Right ventricle myocardium superior (tissue), 1 donor: ENCODE data around the gene SLC16A5. TPM values are rescaled to one million over a fixed set of nuclear protein-coding genes. Genes with fewer than 3 reads are reported as not detected.

Experiments used
- ATAC-seq: fragments of 200-7000 bp; cut with Tn5 transposase; one replicate; pipeline ENCODE4 v1.9.1; 2020; ENCODE audit warnings: mild to moderate bottlenecking; ENCODE audit not compliant: poor library complexity
- DNase-seq: peaks from one replicate; pipeline ENCODE4 v3.0.0-alpha.2; 2020
- intact Hi-C: fragments of 100-400 bp; cut with DNase I; formaldehyde crosslinking; loops from one replicate; pipeline ENCODE4 v1.11.2; 2022
- total RNA-seq: library from RNA; stranded (reverse); fragmentation: NEBNext Ultra II Directional; extraction: Animal tissue kit (Norgen Biotek cat#: 25700); gene quantifications from one replicate; pipeline ENCODE4 v1.2.1, GENCODE V29; 2021
- donor health status: DM: no; HTN: yes; CAD: no; lungs with severe emphysema.

The SLC16A5 gene
- total RNA-seq, 1 donor from 2014 or later = 6.5 TPM

DNA sequence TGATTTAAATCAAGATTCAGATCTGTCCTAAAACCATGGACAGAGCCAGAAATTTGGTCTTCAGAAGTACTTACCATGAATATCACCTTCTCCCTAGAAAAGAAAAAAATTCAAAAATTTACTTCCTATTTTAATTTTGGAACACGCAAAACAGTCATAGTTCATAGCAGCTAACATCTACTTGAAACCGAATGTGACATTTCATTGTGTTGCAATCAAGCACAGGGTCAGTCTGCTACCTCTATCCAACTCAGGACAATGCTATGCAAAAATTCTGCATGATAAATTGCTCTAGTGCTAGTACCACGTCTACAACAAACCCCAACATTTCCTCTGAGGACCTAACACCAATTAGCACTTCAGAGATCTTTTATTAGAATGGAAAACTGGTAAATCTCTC is 58.8 kb downstream of the SLC16A5 start:
- ATAC-seq = no peak
- intact Hi-C loops = no loop called here
- DNase-seq = no peak

DNA sequence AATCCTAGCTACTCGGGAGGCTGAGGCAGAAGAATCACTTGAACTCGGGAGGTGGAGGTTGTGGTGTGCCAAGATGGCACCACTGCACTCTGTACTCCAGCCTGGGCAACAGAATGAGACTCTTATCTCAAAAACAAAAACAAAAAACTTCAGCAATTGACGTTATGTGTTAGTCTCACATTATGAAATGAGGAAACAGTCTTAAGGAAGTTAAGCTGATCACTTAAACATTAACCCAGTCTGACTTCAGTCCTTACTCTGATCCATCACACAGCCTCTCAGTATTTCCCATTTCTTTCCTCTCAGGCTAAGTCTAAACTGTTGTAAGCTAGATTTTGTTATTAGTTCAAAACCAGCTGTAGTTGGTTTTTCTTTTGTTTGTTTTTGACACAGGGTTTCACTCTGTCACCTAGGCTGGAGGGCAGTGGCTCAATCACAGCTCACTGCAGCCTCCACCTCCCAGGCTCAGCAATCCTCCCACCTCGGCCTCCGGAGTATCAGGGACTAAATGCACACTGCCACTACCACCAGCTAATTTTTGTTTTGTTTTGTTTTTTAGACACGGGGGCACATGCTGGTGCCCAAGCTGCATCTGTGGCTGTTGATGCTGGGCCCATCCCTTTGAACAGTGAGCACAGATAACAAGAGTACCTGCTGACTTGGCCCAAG is 60.3 kb downstream of the SLC16A5 start:
- DNase-seq (no peak), ATAC-seq (no peak)
- intact Hi-C loops = no loop called here

DNA sequence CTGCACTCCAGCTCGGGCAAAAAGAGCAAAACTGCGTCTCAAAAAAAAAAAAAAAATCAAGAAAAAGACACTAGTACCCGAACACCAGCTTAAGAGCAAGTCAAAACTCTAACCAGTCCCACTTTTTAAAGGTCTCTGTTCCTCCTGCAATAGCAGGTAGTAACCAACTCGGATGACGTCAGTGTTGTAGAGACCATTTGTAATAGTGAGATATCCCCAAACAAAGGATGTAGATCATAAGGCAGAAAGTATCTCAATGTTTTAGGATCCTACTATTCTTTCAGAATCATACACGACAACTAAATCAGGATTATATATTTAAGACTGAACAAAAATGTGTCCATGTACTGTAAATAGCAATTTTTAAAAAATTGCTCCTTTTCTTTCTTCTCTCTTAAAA is 64.2 kb downstream of the SLC16A5 start:
- intact Hi-C loops = no loop called here
- DNase-seq (no peak), ATAC-seq (no peak)

DNA sequence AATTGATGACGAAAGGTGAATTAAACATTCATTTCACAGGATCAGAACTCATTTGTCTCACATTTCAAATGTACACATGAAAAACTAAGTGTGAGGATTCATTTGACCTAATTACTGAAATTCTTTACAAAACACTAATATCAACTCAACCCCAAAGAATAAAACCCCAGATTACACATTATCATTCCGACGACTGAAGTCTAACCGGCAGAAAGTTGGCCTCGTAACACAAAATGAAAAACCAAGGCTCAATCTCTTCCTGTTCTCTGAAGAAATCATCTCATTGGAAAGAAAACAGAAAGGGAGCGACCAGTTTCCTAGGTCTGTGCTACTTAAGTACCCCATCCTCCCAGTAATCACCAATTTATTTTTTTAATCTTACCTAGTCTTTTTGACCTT is 64.8 kb downstream of the SLC16A5 start:
- intact Hi-C loops = no loop called here
- ATAC-seq = no peak
- DNase-seq = no peak

DNA sequence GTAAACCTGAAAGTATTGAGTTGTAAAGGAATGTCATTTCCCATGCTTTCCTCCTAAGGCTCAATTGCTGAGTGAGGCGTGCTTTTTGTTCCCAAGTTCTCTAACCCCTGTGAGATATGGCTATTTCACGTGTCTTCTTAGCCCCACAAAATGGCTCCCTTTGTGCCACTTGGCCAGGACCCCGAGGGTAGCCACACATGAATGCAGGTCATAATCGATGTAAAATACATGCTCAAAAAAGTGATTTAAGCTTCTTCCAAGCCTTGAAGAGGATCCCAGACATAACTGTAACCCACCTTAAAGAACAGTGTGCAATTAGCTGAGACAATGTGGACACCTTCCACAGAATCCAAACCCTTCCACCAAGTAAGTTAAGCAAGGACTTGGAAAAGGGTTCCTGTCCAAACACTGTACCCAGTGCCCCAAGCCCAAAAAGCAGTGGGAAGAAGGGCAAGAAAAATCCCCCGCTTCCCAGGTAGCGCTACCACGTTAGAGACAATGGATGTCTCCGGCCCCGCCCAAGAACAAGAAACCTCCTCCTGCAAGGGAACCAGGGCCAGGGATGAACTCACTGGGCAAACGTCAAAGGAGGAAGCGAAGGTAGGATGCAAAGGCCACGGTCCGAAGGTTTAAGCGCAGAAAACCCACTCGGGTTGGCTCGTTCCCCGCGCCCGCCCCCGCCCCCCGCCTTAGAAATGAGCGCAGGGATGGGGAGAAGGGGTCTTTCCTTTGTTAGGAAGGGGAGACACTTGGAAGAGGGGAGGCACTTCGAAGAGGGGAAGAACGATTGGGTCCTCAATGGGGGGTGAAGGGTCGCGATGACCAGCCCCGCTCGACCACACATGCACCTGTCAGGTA is 65.4 kb downstream of the SLC16A5 start:
- intact Hi-C loops = no loop called here
- DNase-seq = no peak
- no peak for ATAC-seq

DNA sequence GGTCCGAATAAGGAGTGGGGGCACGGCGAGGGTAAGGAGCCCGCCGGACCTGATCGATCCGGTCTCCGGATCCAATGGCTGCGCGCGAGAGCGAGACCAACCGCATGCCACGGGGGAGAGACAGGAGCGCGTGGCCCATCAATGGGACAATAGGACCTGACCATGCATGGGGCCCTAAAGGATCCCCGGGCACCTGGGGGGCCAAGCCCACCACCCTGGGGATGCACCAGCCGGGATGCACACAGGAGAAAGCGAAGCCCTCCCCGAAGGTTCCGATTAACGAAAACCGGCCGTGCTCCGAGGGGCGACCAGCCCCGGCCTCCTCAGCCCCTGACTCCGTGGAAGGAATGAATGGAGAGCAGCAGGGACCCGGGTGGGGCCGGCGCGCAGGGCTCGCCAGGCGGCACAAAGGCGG is 66.0 kb downstream of the SLC16A5 start:
- intact Hi-C loops = no loop called here
- DNase-seq = no peak
- no peak for ATAC-seq

DNA sequence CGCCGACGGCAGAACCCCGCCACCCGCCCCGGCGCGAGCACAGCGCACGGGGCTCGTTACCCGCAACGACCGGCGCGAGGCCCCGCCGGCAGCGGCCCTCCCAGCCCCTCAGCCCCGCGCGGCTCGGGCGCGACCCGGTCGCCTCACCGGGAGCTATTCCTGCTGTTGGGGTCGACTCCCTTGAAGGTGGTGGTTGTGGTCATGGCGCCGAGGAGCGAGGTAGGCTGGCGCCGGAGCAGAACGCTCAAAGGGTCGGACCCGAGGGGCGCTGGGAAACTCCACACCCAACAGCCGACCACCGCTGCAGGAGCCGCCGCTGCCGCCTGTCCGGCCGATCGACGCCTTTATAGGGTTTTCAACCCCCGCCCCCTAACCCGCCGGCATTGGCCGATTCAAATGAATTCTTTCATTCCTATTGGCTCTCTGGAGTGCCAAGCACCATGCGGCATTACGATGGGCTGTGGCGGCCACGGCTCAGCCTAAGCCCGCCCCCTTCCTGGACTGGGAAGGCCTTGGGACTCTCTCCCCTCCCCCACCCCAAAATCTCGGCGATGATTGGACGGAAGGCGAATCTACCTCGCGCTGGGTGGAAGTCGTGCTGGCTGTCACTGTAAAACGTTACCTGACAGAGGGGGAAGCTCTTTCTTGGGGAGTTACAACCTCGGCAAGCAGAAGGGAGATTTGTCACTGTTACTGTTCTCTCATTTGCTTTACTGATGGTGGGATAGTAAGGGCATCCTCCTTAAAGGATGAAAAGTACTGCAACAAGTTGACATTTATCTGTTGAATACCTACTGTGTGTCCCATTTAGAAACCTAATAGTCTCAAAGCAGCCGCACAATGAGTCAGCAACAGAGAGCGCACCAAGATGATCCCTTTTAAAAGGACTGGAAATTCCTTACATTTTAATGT is 66.7 kb downstream of the SLC16A5 start, which contains the start of gene JPT1:
JPT1 (minus strand) TSS at position 318 of the 912 bp plus-strand sequence; CDS start at position 203, 115 bp downstream.
- intact Hi-C loops = no loop called here
- DNase-seq (peak; percentile 98), ATAC-seq (peak; percentile 100)

DNA sequence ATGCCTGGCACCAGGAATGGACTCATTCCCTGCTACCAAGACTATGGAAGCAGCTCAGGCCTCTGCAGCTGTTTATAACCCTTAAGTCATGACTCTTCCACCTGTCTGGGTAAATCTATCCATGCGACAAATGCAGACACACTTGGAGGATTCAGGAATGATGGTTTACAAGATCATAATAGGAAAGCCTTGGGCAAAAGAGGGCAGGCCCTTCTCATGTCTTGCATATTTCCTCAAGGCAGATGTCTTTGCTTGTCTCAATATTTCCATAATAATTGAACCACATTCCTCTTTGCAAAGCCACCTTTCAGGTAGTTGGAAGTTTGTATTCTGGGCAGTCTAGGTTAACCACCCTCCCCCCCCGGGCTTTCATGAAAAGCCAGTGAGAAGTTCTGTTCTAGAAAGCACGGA is 67.4 kb downstream of the SLC16A5 start:
- ATAC-seq (no peak), DNase-seq (no peak)
- intact Hi-C loops = no loop called here

Other genes starting within 250 kb of the SLC16A5 start
- gene GRIN2C, start 228.1 kb upstream of the SLC16A5 start, total RNA-seq = 0.65 TPM
- 4.6 TPM for gene FDXR, start 215.0 kb upstream of the SLC16A5 start, total RNA-seq
- gene FADS6, start 194.3 kb upstream of the SLC16A5 start, total RNA-seq = not detected
- not detected for gene USH1G, start 164.7 kb upstream of the SLC16A5 start, total RNA-seq
- gene OTOP2, start 163.7 kb upstream of the SLC16A5 start, total RNA-seq = not detected
- gene OTOP3, start 152.1 kb upstream of the SLC16A5 start, total RNA-seq = not detected
- 9.0 TPM for gene HID1, start 115.2 kb upstream of the SLC16A5 start, total RNA-seq
- 18.4 TPM for gene CDR2L, start 100.3 kb upstream of the SLC16A5 start, total RNA-seq
- 46.6 TPM for gene MRPL58, start 75.3 kb upstream of the SLC16A5 start, total RNA-seq
- gene ATP5PD, start 41.0 kb upstream of the SLC16A5 start, total RNA-seq = 832 TPM
- gene KCTD2, start 40.7 kb upstream of the SLC16A5 start, total RNA-seq = 23.8 TPM
- 5.3 TPM for gene ARMC7, start 22.0 kb downstream of the SLC16A5 start, total RNA-seq
- gene NT5C, start 43.8 kb downstream of the SLC16A5 start, total RNA-seq = 24.6 TPM
- gene JPT1, start 66.6 kb downstream of the SLC16A5 start, total RNA-seq = 15.0 TPM
- gene SUMO2, start 95.0 kb downstream of the SLC16A5 start, total RNA-seq = 200 TPM
- 25.2 TPM for gene NUP85, start 117.7 kb downstream of the SLC16A5 start, total RNA-seq
- gene GGA3, start 173.7 kb downstream of the SLC16A5 start, total RNA-seq = 22.3 TPM
- 125 TPM for gene MRPS7, start 173.9 kb downstream of the SLC16A5 start, total RNA-seq
- gene MIF4GD, start 183.3 kb downstream of the SLC16A5 start, total RNA-seq = 13.7 TPM
- 12.5 TPM for gene SLC25A19, start 201.5 kb downstream of the SLC16A5 start, total RNA-seq